Smooth muscle cell of trachea (primary cell): ENCODE results near the gene GAR1. TPM values are rescaled to one million over a fixed set of nuclear protein-coding genes. Genes with fewer than 3 reads are reported as not detected.

Source experiments
- total RNA-seq: library from RNA; depleted of rRNA; stranded (reverse); fragments of >200 nt; gene quantifications from 2 replicates; pipeline ENCODE4 v1.2.1, GENCODE V29; 2014

GAR1 gene
- 1.3 and 3.5 TPM in 2 replicates for total RNA-seq

DNA sequence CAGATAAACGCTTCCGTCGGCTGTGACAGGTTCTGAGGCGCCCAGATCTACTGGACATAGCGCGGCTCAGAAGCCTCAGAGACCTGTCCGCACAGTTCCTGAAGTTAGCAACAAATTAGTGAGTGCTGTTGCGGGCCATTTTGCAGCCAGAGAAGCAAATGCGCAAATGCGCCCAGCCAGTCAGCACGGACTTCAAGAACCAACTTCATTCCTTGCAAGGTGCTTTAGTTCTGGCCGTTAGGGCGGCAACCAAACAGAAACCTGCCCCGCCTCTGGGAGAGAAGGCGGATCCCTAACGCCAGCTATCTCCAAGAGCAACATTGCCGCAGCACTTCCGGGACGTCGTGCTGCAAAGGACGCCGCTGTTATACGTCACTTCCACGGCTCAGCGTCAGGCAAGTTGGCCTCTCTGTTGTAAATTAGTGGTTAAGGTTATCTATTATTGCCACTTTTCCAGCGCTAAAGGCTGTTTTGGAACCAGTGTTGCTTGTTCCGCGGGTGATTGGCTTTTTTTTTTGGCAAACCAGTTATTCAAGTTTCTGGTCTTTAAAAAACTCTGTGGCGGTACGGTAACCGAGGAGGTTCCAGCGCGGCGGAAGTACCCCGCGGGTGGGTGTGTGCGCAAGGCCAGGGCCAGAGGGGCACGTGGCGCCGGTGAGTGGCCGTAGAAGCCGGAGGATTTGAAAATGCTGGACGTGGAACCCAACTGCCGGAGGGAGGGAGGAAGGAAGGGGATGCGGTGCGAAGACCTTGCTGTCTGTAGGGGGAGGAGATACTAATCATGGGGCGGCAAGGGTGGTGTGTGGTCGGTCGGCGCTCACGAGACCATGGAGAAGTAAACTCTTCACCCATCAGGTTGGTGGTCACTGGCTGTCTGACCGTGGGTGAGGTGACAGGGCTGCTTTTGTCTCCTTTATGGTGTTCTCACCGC, at the start of gene GAR1:
Gene GAR1 (plus strand): TSS at position 612 of the 931 bp plus-strand sequence. CDS start 403 bp downstream, outside the sequence.

DNA sequence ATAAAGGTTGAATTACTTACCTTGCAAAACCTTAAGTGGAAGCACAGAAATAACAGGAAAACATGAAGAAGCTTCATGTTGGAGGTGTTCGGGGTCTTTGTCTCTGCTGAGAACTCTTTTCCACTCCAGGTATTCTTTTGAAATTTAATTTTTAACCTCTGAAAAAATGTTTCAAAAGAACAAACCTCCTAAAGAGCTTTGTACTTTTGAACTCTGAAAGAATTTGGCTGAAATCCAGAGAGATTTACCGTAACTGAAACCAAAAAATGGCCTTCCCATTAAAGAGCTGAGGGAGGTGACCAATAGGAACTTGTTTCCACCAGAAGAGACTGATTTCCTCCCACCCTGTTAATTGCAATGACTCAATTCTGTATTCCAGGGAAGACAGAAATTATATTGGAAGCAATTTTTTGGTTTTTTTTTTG, 13.7 kb upstream of the GAR1 start, which contains the start of gene CFI:
Gene CFI (minus strand): TSS at position 105 of the 425 bp plus-strand sequence. CDS start 28 bp downstream, at position 77.

DNA sequence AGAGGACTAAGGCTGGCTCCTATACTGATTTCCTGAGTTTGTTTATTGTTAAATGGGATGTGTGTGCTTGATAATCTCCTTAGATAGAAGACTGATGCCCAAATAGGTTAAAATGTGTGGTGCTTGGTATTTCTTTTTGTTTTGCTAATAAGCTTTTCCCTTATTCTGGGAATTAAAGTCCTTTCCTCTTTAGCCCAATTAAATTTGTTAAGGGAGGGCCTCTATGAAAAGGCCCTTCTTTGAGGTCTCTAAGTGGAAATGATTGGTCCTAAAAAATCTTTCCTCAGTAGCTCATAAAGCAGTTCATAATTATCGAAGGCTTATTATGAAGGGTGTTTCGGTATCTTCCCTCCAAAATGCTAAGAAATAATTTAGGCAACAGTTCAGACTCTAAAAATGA, 12.1 kb downstream of the GAR1 start, which contains the start of gene RRH:
Gene RRH (plus strand): TSS at position 301 of the 400 bp plus-strand sequence. CDS start 56 bp downstream, at position 357.

DNA sequence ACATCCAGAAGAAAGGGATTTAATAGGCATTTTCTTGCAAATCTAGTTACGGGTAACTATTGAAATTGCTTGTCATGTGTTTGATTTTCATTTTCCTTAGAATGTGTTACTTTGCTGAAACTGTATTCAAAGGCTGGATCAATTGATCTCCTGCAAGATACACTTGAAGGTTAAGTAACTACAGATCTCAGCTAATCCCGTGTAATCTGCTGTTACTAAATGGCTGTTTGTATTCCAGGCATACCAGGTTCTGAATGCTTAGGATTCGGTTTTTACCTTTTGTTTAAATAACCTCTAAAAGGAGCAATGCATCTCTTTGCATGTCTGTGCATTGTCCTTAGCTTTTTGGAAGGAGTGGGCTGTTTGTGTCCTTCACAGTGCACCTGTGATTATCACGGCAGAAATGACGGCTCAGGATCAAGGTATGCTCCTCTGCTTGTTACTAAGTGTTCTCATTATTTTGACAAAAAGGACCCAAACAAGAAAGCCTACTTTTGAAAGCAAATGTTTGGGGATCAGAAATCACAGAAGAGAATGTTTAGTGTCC, 32.4 kb downstream of the GAR1 start, which contains the start of gene LRIT3:
Gene LRIT3 (plus strand): TSS at position 212 of the 547 bp plus-strand sequence. CDS start 95 bp downstream, at position 307.

Other genes with a start within 250 kb of the GAR1 start
- 28.8 and 48.9 TPM in 2 replicates for gene CASP6, start 112.3 kb upstream of the GAR1 start, total RNA-seq
- gene PLA2G12A, start 85.7 kb upstream of the GAR1 start, total RNA-seq, result 17.7 and 18.5 TPM in 2 replicates
- 2.0 and 8.3 TPM in 2 replicates for gene CFI, start 13.8 kb upstream of the GAR1 start, total RNA-seq
- under 0.01 and 0.17 TPM in 2 replicates for gene RRH, start 12.2 kb downstream of the GAR1 start, total RNA-seq
- gene LRIT3, start 32.3 kb downstream of the GAR1 start, total RNA-seq, result 0.15 TPM in 1 of 2 replicates, not detected in the other
- gene EGF, start 97.1 kb downstream of the GAR1 start, total RNA-seq, result 0.50 and 1.0 TPM in 2 replicates